Caco-2 (cell line): ENCODE measurements around the gene SHISA2. TPM values are rescaled to one million over a fixed set of nuclear protein-coding genes. Genes with fewer than 3 reads are reported as not detected.

ENCODE experiments used
- BruUV-seq: library from RNA; stranded (reverse); fragments of 400-500 nt; replicated peaks from 2 replicates; lab custom pipeline; 2021; lab: Mats Ljungman, UMichigan
- CTCF ChIA-PET: fragments of 300-600 bp; sonication (Branson Sonifier 250); formaldehyde crosslinking; loops from one replicate; lab custom pipeline; 2022; ENCODE audit warnings: antibody characterized with exemption; lab: Charles Lee
- POLR2A ChIA-PET: fragments of 300-600 bp; sonication (Branson Sonifier 250); formaldehyde crosslinking; loops from one replicate; lab custom pipeline; 2022; ENCODE audit warnings: antibody characterized with exemption; lab: Charles Lee
- DNase-seq, 2 experiments: peaks; one replicate each; pipeline versions ENCODE4 v3.0.0 to v3.0.0-alpha.2; 2020 to 2022
- H3K27me3 ChIP-seq: replicated peaks from 2 replicates; pipeline ENCODE4 v1.6.0; 2011; ENCODE audit warnings: low read length; ENCODE audit not compliant: control insufficient read depth, insufficient read depth
- H3K36me3 ChIP-seq: 2 replicates; pipeline ENCODE4 v1.5.1; 2011; ENCODE audit warnings: low read length; ENCODE audit not compliant: control insufficient read depth, insufficient read depth
- H3K4me1 ChIP-seq: fragments of 250-450 bp; sonication (Bioruptor Pico); 2 replicates; pipeline ENCODE4 v1.5.1; 2020; ENCODE audit warnings: mild to moderate bottlenecking
- H3K4me3 ChIP-seq: 2 replicates; pipeline ENCODE4 v1.5.1; 2011; ENCODE audit warnings: low read depth, mild to moderate bottlenecking, control low read depth, low read length
- H3K9me3 ChIP-seq: fragments of 250-450 bp; sonication (Bioruptor Pico); 2 replicates; pipeline ENCODE4 v1.5.1; 2020; ENCODE audit warnings: mild to moderate bottlenecking, moderate library complexity
- H3K27ac Mint-ChIP-seq: one replicate; pipeline ENCODE4 v1.8.0; 2022; ENCODE audit warnings: mixed read lengths; ENCODE audit not compliant: unreplicated experiment
- H3K27me3 Mint-ChIP-seq: one replicate; pipeline ENCODE4 v1.8.0; 2022; ENCODE audit warnings: mixed read lengths; ENCODE audit not compliant: insufficient read depth, unreplicated experiment
- H3K36me3 Mint-ChIP-seq: one replicate; pipeline ENCODE4 v1.8.0; 2022; ENCODE audit warnings: mild to moderate bottlenecking, mixed read lengths; ENCODE audit not compliant: insufficient read depth, unreplicated experiment
- H3K4me1 Mint-ChIP-seq: one replicate; pipeline ENCODE4 v1.8.0; 2022; ENCODE audit warnings: low read depth, mixed read lengths; ENCODE audit not compliant: unreplicated experiment
- H3K4me3 Mint-ChIP-seq: one replicate; pipeline ENCODE4 v1.8.0; 2022; ENCODE audit warnings: mild to moderate bottlenecking, moderate library complexity, mixed read lengths; ENCODE audit not compliant: unreplicated experiment
- H3K9me3 Mint-ChIP-seq: one replicate; pipeline ENCODE4 v1.8.0; 2022; ENCODE audit warnings: mixed read lengths; ENCODE audit not compliant: unreplicated experiment
- intact Hi-C: fragments of 100-400 bp; cut with micrococcal nuclease; formaldehyde crosslinking; loops from one replicate; pipeline ENCODE4 v1.10.0; 2022; ENCODE audit not compliant: unreplicated experiment
- total RNA-seq: library from RNA; stranded (reverse); gene quantifications from 2 replicates; pipeline ENCODE4 v1.2.3, GENCODE V29; 2022
- TF ChIP-seq, protein P1 (sequence below), 2 experiments: fragments of 200-600 bp in 1 of 2; IDR thresholded peaks; 1 replicate in 1 of 2; 2 replicates in 1 of 2; pipeline versions ENCODE4 v1.5.1 to v1.8.0; 2011 to 2022; ENCODE audit warnings: antibody characterized with exemption in 1 of 2, control low read depth in 1 of 2, inconsistent platforms in 1 of 2, low read depth in 1 of 2, low read length in 1 of 2, mild to moderate bottlenecking in 1 of 2, moderate library complexity in 1 of 2; ENCODE audit not compliant: insufficient read depth in 1 of 2, severe bottlenecking in 1 of 2, unreplicated experiment in 1 of 2

Gene SHISA2
- total RNA-seq, 1 experiment from 2014 or later, result not detected

DNA sequence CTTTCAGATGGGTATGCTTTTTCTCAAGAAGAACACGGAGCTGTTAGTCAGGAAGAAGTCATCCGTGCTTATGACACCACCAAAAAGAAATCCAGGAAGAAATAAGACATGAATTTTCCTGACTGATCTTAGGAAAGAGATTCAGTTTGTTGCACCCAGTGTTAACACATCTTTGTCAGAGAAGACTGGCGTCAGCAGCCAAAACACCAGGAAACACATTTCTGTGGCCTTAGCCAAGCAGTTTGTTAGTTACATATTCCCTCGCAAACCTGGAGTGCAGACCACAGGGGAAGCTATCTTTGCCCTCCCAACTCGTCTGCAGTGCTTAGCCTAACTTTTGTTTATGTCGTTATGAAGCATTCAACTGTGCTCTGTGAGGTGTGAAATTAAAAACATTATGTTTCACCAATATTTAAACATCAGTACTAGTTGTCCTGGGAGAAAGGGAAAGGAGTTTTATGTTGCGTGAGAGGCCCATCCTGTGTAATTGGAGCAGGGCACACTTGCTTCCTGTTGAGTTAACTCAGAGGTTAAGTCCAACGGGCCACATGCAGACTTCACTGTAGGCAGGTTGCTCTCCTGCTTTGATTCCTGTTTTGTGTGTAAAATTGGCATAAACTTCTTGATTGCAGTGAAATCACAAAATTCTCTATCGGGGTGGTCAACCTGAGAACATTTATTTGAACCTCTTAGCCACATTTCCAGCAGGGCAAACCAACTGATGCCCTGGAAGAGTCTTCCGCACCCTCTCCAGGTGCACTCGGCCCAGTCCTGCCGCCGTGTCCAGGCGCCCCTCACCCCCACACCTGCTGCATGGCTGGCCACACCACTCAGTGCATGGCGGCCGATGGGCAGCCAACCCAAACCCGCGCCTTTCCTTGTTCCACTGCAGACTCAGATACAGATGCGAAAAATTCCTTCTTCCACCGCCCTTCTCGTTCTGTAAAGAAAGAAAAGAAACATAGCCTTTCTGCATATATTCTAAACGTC, 31.6 kb downstream of the SHISA2 start:
- Mint-ChIP-seq H3K4me1 (peaks cover 34% of the 10 kb centered on the region), H3K27me3 (peaks cover 3% of the 10 kb centered on the region), H3K4me3 (no peak overlapping the region), H3K9me3 (no peaks in the 10 kb centered on the region), H3K36me3 (peaks cover 4% of the 10 kb centered on the region), H3K27ac (no peak overlapping the region)
- ChIA-PET POLR2A (no interaction called here), CTCF (no interaction called here)
- Histone ChIP-seq H3K27me3 (no peaks in the 10 kb centered on the region), H3K9me3 (no peaks in the 10 kb centered on the region), H3K4me3 (no peak overlapping the region), H3K4me1 (peaks cover 17% of the 10 kb centered on the region), H3K36me3 (no peaks in the 10 kb centered on the region)
- BruUV-seq, result no TSS peak
- no peak for DNase-seq
- TF ChIP-seq, protein P1, sequence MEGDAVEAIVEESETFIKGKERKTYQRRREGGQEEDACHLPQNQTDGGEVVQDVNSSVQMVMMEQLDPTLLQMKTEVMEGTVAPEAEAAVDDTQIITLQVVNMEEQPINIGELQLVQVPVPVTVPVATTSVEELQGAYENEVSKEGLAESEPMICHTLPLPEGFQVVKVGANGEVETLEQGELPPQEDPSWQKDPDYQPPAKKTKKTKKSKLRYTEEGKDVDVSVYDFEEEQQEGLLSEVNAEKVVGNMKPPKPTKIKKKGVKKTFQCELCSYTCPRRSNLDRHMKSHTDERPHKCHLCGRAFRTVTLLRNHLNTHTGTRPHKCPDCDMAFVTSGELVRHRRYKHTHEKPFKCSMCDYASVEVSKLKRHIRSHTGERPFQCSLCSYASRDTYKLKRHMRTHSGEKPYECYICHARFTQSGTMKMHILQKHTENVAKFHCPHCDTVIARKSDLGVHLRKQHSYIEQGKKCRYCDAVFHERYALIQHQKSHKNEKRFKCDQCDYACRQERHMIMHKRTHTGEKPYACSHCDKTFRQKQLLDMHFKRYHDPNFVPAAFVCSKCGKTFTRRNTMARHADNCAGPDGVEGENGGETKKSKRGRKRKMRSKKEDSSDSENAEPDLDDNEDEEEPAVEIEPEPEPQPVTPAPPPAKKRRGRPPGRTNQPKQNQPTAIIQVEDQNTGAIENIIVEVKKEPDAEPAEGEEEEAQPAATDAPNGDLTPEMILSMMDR (IDR thresholded peaks at IDR 0.05; ENCODE audit: insufficient read depth in 1 of 2, low read depth in 1 of 2, low read length in 1 of 2, severe bottlenecking in 1 of 2, unreplicated experiment in 1 of 2), result no peak
- intact Hi-C loops, result loop anchor here (5.0 kb wide), 1 partner anchor 53 kb away; no protein-coding TSS in a partner anchor

DNA sequence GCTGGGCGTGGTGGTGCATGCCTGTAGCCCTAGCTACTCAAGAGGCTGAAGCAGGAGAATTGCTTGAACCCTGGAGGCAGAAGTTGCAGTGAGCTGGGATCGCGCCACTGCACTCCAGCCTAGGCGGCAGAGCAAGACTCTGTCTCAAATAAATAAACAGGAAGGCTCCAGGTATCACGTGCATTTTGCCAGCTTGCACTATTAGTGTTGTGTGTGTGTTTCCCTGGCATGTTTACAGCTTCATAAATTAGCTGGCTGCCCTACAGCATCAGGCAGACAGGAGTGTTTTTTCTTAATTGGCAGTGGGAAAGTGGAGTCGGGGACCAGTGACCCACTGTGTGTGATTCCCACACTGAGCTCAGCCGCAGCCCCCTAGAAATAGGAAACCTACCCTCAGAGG, 32.6 kb downstream of the SHISA2 start:
- H3K27ac Mint-ChIP-seq, result no peak overlapping the region
- no peak overlapping the region for H3K4me3 ChIP-seq
- H3K4me1 ChIP-seq, result peaks cover 17% of the 10 kb centered on the region
- ChIA-PET CTCF (no interaction called here), POLR2A (no interaction called here)
- TF ChIP-seq, protein P1 (IDR thresholded peaks at IDR 0.05; ENCODE audit: insufficient read depth in 1 of 2, low read depth in 1 of 2, low read length in 1 of 2, severe bottlenecking in 1 of 2, unreplicated experiment in 1 of 2), result no peak
- DNase-seq, result no peak
- peaks cover 3% of the 10 kb centered on the region for H3K27me3 Mint-ChIP-seq
- no peaks in the 10 kb centered on the region for H3K36me3 ChIP-seq
- intact Hi-C loops, result no loop called here
- H3K27me3 ChIP-seq, result no peaks in the 10 kb centered on the region
- peaks cover 4% of the 10 kb centered on the region for H3K36me3 Mint-ChIP-seq
- H3K4me1 Mint-ChIP-seq, result peaks cover 27% of the 10 kb centered on the region
- BruUV-seq, result no TSS peak
- peaks cover 4% of the 10 kb centered on the region for H3K9me3 Mint-ChIP-seq
- no peak overlapping the region for H3K4me3 Mint-ChIP-seq
- H3K9me3 ChIP-seq, result no peaks in the 10 kb centered on the region

DNA sequence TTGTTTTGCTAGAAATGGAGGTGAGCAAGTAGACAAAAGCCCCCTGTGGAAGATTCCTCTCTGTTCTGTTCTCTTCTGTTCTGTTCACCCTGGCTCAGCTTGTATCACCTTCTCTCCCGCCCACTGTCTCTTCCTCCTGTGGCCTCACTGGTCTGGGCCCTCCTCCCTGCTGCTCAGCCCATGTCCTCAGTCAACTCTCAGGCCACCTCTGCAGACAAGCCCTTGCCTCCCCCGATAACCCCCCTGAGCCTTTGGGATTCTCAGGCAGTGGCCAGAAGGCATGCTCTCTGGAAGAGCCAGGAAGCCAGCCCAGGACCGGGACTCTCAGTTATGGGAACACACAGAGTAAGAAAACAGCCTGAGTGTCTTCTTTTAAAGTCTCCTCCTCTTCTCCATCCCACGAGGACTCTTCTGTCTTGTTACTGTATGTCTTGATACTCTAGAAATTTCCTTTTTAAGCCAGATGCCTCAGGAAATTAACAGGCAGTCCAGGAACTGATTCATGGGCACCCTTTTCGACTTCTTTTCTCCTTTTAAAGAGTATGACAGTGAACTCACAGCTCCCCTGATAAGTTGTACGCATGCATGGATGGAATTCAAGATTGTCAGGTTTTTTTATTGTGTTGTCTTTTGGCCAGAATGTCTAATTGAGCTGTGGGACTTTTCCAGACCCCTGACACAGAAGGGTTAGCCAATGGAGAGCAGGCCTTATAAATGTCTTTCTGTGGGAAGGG, 33.7 kb downstream of the SHISA2 start:
- TF ChIP-seq, protein P1 (IDR thresholded peaks at IDR 0.05; ENCODE audit: insufficient read depth in 1 of 2, low read depth in 1 of 2, low read length in 1 of 2, severe bottlenecking in 1 of 2, unreplicated experiment in 1 of 2), result no peak
- peaks cover 25% of the 10 kb centered on the region for H3K4me1 Mint-ChIP-seq
- no peaks in the 10 kb centered on the region for H3K36me3 ChIP-seq
- CTCF ChIA-PET, result no interaction called here
- POLR2A ChIA-PET, result no interaction called here
- H3K4me3 ChIP-seq, result no peak overlapping the region
- intact Hi-C loops, result no loop called here
- no peaks in the 10 kb centered on the region for H3K27me3 ChIP-seq
- peaks cover 3% of the 10 kb centered on the region for H3K27me3 Mint-ChIP-seq
- no TSS peak for BruUV-seq
- peak overlapping the region; percentile 46 for H3K27ac Mint-ChIP-seq
- peaks cover 17% of the 10 kb centered on the region for H3K4me1 ChIP-seq
- H3K4me3 Mint-ChIP-seq, result no peak overlapping the region
- no peak for DNase-seq
- H3K9me3 Mint-ChIP-seq, result peaks cover 15% of the 10 kb centered on the region
- H3K36me3 Mint-ChIP-seq, result peaks cover 4% of the 10 kb centered on the region
- H3K9me3 ChIP-seq, result no peaks in the 10 kb centered on the region
